ENCODE results near the gene TTC28.

- no peak for TF ChIP-seq POLR2AphosphoS5 (IDR thresholded peaks at IDR 0.05)
- TF ChIP-seq CTCF (IDR thresholded peaks at IDR 0.05), result no peak
- TF ChIP-seq EP300 (IDR thresholded peaks at IDR 0.05), result no peak
These were observed 334.5 kb downstream of the TTC28 start for GRCh38 chr22:28344918-28345703.

Data from gastroesophageal sphincter (tissue), 3 donors.